B cell (primary cell): ENCODE measurements around the gene CCL25. TPM values are rescaled to one million over a fixed set of nuclear protein-coding genes. Genes with fewer than 3 reads are reported as not detected.

Experiments used
- ATAC-seq: fragments of 200-7000 bp; cut with Tn5 transposase; one replicate; pipeline ENCODE4 v1.10.0; 2021; ENCODE audit warnings: low read depth, mild to moderate bottlenecking, moderate number of reproducible peaks, moderate library complexity
- CTCF ChIA-PET: fragments of 350-600 bp; sonication (Branson Sonifier 250); formaldehyde crosslinking; loops from one replicate; lab custom pipeline; 2021; ENCODE audit warnings: antibody characterized with exemption, inconsistent platforms; lab: Charles Lee
- POLR2A ChIA-PET: fragments of 350-600 bp; sonication (Branson Sonifier 250); formaldehyde crosslinking; loops from one replicate; lab custom pipeline; 2021; ENCODE audit warnings: antibody characterized with exemption; lab: Charles Lee
- DNase-seq: peaks from one replicate; pipeline ENCODE4 v3.0.0; 2013
- H2AFZ ChIP-seq: 2 replicates; pipeline ENCODE4 v1.6.1; 2012; ENCODE audit warnings: mild to moderate bottlenecking, low read depth, low read length; ENCODE audit not compliant: insufficient read depth, poor library complexity, severe bottlenecking
- H3K27ac ChIP-seq, 2 donors: 1 replicate in 1 of 2; 2 replicates in 1 of 2; pipeline ENCODE4 v1.5.1; 2012 to 2013; ENCODE audit warnings: low read length in 2 of 2, mild to moderate bottlenecking in 2 of 2, moderate library complexity in 1 of 2
- H3K27me3 ChIP-seq, 4 experiments: fragments of 200-600 bp in 1 of 4; sonication (generic) in 1 of 4; replicated peaks in 1 of 4; 1 replicate in 2 of 4; 2 replicates in 2 of 4; pipeline versions ENCODE4 v1.6.1 to v1.7.0; 2013 to 2016; ENCODE audit warnings: low read length in 3 of 4, mild to moderate bottlenecking in 2 of 4, mixed read lengths in 1 of 4, moderate library complexity in 1 of 4; ENCODE audit not compliant: insufficient read depth in 4 of 4, control insufficient read depth in 3 of 4; ENCODE audit errors: control extremely low read depth in 1 of 4
- H3K36me3 ChIP-seq, 2 experiments: replicated peaks in 1 of 2; 1 replicate in 1 of 2; 2 replicates in 1 of 2; pipeline versions ENCODE4 v1.6.1 to v1.7.1; 2013; ENCODE audit warnings: low read length in 1 of 2; ENCODE audit not compliant: insufficient read depth in 2 of 2, control insufficient read depth in 1 of 2; ENCODE audit errors: control extremely low read depth in 1 of 2, extremely low read depth in 1 of 2
- H3K4me1 ChIP-seq, 2 donors: fragments of 200-600 bp in 1 of 2; sonication (generic) in 1 of 2; 1 replicate in 1 of 2; 2 replicates in 1 of 2; pipeline versions ENCODE4 v1.5.1 to v1.6.1; 2013 to 2017; ENCODE audit warnings: low read length in 2 of 2; ENCODE audit not compliant: control insufficient read depth in 2 of 2, insufficient read depth in 2 of 2
- H3K4me2 ChIP-seq: replicated peaks from 2 replicates; pipeline ENCODE3; 2012; ENCODE audit warnings: mild to moderate bottlenecking, low read depth, low read length; ENCODE audit not compliant: poor library complexity, severe bottlenecking
- H3K4me3 ChIP-seq, 5 experiments: fragments of 200-600 bp in 1 of 5; sonication (generic) in 1 of 5; 1 replicate in 3 of 5; 2 replicates in 2 of 5; pipeline versions ENCODE4 v1.5.1 to v1.7.0; 2011 to 2016; ENCODE audit warnings: low read length in 4 of 5, mild to moderate bottlenecking in 4 of 5, low read depth in 2 of 5, control low read depth in 1 of 5, moderate library complexity in 1 of 5; ENCODE audit not compliant: insufficient read depth in 1 of 5; ENCODE audit errors: control extremely low read depth in 1 of 5, extremely low read depth in 1 of 5
- H3K79me2 ChIP-seq: fragments of 200-600 bp; sonication (generic); one replicate; pipeline ENCODE4 v1.6.0; 2016; ENCODE audit warnings: low read length; ENCODE audit not compliant: control insufficient read depth, insufficient read depth
- H3K9ac ChIP-seq: fragments of 200-600 bp; sonication (generic); 2 replicates; pipeline ENCODE4 v1.6.1; 2017; ENCODE audit warnings: mild to moderate bottlenecking, low read length, moderate library complexity
- H3K9me3 ChIP-seq, 3 donors: one replicate each; pipeline versions ENCODE4 v1.6.1 to v1.7.1; 2013; ENCODE audit warnings: low read length in 2 of 3; ENCODE audit not compliant: control insufficient read depth in 2 of 3, insufficient read depth in 1 of 3; ENCODE audit errors: control extremely low read depth in 1 of 3
- H4K20me1 ChIP-seq: 2 replicates; pipeline ENCODE4 v1.6.0; 2012; ENCODE audit warnings: mild to moderate bottlenecking, low read length; ENCODE audit not compliant: insufficient read depth, control insufficient read depth, poor library complexity, severe bottlenecking
- H3K27ac Mint-ChIP-seq: one replicate; pipeline ENCODE4 v1.8.0; 2021; ENCODE audit warnings: mixed read lengths
- H3K27me3 Mint-ChIP-seq: one replicate; pipeline ENCODE4 v1.8.0; 2021; ENCODE audit warnings: mixed read lengths
- H3K4me1 Mint-ChIP-seq: one replicate; pipeline ENCODE4 v1.8.0; 2021; ENCODE audit warnings: mixed read lengths
- H3K4me3 Mint-ChIP-seq: one replicate; pipeline ENCODE4 v1.8.0; 2021; ENCODE audit warnings: mixed read lengths
- H3K9me3 Mint-ChIP-seq: one replicate; pipeline ENCODE4 v1.8.0; 2022; ENCODE audit warnings: mixed read lengths; ENCODE audit not compliant: insufficient read depth
- CTCF ChIP-seq: fragments of 200-600 bp; IDR thresholded peaks from one replicate; pipeline ENCODE4 v1.8.0; 2022; ENCODE audit warnings: antibody characterized with exemption, mild to moderate bottlenecking
- EZH2 ChIP-seq: IDR thresholded peaks from 2 replicates; pipeline ENCODE4 v1.6.1; 2012; ENCODE audit warnings: borderline replicate concordance, low read depth, mild to moderate bottlenecking, moderate library complexity, low read length; ENCODE audit not compliant: insufficient read depth, poor library complexity, severe bottlenecking
- WGBS: methylation state at CpG from one replicate; pipeline ENCODE4 v1.1.5; 2013; ENCODE audit warnings: missing lambda C conversion rate; ENCODE audit not compliant: insufficient coverage; 5-methylcytosine and 5-hydroxymethylcytosine counted together
- intact Hi-C: fragments of 100-400 bp; cut with micrococcal nuclease; formaldehyde crosslinking; loops from one replicate; pipeline ENCODE4 v1.10.0; 2022
- polyA plus RNA-seq: library from polyadenylated mRNA; depleted of rRNA; stranded (reverse); fragments of >200 nt; gene quantifications from 2 replicates; pipeline ENCODE4 v1.2.3, GENCODE V29; 2012
- total RNA-seq, 2 donors: library from RNA; stranded (reverse); fragments of 120-200 nt in 1 of 2; gene quantifications; 1 replicate in 1 of 2; 2 replicates in 1 of 2; pipeline versions ENCODE4 v1.2.3 to v1.2.4, GENCODE V29; 2013 to 2022

Gene CCL25
- total and polyA plus RNA-seq, 2 donors (not counting 1 experiment from before 2014, with no cell fraction given), result 0.28 TPM; not detected in 1

- Mint-ChIP-seq H3K4me3 (no peak overlapping the region), H3K4me1 (no peaks in the 10 kb centered on the region), H3K9me3 (peaks cover 3% of the 10 kb centered on the region), H3K27me3 (peaks cover 8% of the 10 kb centered on the region), H3K27ac (no peak overlapping the region)
- Histone ChIP-seq H3K9me3 (peaks cover 0 to 50% (median 29%) of the 10 kb centered on the region in 3 donors), H3K36me3 (no peaks in the 10 kb centered on the region), H3K27me3 (peaks cover 0 to 6% (median 0%) of the 10 kb centered on the region in 4 experiments), H3K4me3 (no peak overlapping the region), H3K4me2 (no peak overlapping the region), H3K4me1 (no peaks in the 10 kb centered on the region), H4K20me1 (no peaks in the 10 kb centered on the region), H3K79me2 (no peaks in the 10 kb centered on the region), H3K9ac (no peak overlapping the region), H3K27ac (no peak overlapping the region), H2AFZ (no peak overlapping the region)
- ChIA-PET POLR2A (no interaction called here), CTCF (no interaction called here)
- no CpG with 5 or more reads among the region's 2 CpGs for whole genome bisulfite sequencing
- DNase-seq (no peak), ATAC-seq (no peak)
- TF ChIP-seq EZH2, result no peak
- TF ChIP-seq CTCF, result no peak
- intact Hi-C loops, result no loop called here
These were observed 42.9 kb downstream of the CCL25 start for GRCh38 chr19:8095354-8095886.

- TF ChIP-seq CTCF, result no peak
- no peak for TF ChIP-seq EZH2
- intact Hi-C loops, result no loop called here
- Histone ChIP-seq H3K4me1 (no peaks in the 10 kb centered on the region), H3K4me3 (no peak overlapping the region), H3K36me3 (no peaks in the 10 kb centered on the region), H3K27ac (no peak overlapping the region), H4K20me1 (no peaks in the 10 kb centered on the region), H3K4me2 (no peak overlapping the region), H3K27me3 (peaks cover 0 to 6% (median 0%) of the 10 kb centered on the region in 4 experiments), H3K79me2 (no peaks in the 10 kb centered on the region), H3K9ac (no peak overlapping the region), H2AFZ (no peak overlapping the region), H3K9me3 (peaks cover 0 to 45% (median 29%) of the 10 kb centered on the region in 3 donors)
- H3K27ac Mint-ChIP-seq, result no peak overlapping the region
- H3K9me3 Mint-ChIP-seq, result peaks cover 3% of the 10 kb centered on the region
- ATAC-seq (no peak), DNase-seq (no peak)
- CTCF ChIA-PET, result no interaction called here
- whole genome bisulfite sequencing, result 92% methylated on average over 3 of the region's 3 CpGs
- H3K27me3 Mint-ChIP-seq, result peaks cover 8% of the 10 kb centered on the region
- POLR2A ChIA-PET, result no interaction called here
- no peaks in the 10 kb centered on the region for H3K4me1 Mint-ChIP-seq
- H3K4me3 Mint-ChIP-seq, result no peak overlapping the region
These were observed 43.5 kb downstream of the CCL25 start for GRCh38 chr19:8096071-8096470.
